Measurements from ENCODE around the gene ESCO1.
"Not testable (repeated sequence)": the region's sequence is repeated elsewhere in the genome, so short reads cannot be mapped to it uniquely, and the experiment has no call there.

Gene ESCO1

GRCh38 chr18:21592361-21592760, 8.1 kb downstream of the ESCO1 start:
- not testable (repeated sequence) for DNase-seq

DNA sequence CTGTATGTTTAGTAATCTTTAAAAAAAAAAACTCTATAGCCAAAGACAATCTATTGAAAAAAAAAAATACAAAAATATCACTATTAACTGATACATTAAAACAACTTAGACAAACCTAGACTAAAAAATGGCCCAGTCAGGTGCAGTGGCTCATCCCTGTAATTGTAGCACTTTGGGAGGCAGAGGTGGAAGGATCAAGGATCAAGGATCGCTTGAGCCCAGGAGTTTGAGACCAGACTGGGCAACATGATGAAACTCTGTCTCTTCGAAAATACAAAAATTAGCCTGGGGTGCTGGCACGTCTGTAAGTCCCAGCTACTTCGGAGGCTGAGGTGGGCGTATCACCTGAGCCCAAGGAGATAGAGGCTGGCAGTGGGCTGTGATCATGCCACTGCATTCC, 16.1 kb downstream of the ESCO1 start:
- DNase-seq, result no peak

DNA sequence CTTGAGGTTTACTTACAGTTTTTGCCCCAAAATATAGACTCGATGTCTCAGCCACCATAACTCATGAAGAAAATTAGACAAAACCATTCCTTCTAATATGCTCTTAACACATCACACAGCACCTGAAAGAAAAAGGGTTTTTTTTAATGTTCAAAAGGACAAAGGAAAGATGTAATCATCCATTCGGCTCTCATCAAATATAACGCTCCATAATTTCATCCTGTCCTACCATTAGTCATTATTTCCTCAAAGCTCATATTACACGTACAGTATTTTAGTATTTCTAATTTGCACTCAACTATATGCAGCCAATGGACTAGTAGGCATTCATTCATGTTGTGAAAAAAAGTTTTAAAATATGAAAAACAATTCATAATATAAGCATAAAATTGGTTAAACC, 24.8 kb downstream of the ESCO1 start:
- DNase-seq, result no peak

- DNase-seq, result no peak
Observed at GRCh38 chr18:21571772-21572171, 28.7 kb downstream of the ESCO1 start.

DNA sequence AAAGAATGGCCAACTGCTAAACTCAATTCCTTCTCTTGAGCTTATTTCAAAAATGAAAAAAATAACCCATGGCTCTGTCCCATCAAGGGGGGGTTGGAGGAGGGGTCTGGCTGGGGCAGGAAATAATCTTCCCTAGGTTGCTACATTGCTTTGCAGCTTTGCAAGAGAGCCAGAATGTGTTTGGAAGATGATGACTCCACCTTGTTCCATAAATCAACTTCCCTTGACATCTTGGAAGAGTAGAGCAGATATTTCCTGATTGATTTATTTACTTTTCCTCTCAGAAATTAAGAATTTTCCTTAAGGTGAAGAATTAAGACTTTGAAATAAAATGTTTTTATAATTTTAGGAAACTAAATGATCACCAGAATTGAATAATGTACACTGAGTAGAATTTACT, 41.3 kb downstream of the ESCO1 start:
- DNase-seq, result no peak

DNA sequence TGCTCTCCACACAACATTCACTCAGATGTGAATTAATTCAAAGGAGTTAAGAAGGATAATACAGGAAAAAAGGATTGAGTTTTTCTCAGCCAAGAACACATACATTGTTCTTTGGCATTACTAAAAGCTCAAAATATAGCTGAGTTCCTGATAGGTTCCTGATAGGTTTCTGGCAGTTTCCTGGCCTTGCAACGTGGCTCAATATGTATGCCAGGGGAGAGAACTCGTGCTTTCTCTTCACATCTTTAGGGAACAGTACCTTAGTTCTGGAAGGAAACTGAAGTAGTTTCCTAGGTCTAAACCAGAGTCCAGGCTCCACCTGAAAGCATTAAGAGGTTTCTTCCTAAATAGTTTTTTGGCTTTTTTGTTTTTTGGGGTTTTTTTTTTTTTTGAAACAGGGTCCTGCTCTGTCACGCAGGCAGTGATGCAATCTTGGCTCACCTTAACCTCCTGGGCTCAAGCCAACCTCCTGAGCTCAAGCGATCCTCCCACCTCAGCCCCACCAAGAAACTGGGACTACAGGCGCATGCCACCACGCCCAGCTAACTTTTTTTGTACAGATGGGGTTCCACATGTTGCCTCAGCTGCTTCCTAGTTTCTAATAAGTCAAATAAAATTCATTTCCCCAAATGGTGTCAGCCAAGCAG, 42.8 kb downstream of the ESCO1 start:
- no peak for DNase-seq

DNA sequence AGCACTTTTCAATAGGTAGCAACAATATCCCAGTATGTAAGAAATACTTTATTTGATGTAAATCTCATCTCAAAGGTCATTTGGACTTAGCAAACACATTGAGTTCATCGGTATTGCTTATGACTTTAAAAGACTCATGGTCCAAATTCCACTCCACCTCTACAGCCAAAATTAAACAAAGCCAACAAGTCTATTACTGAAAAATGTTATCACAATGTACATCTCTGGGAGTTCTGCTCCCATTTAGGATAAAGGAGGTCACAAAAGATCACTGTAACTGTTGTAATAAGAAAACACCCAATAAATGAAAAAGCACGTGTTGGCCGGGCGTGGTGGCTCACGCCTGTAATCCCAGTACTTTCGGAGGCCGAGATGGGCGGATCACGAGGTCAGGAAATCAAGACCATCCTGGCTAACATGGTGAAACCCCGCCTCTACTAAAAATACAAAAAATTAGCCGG, 50.0 kb downstream of the ESCO1 start:
- no peak for DNase-seq

- DNase-seq, result no peak
Observed at GRCh38 chr18:21548647-21549046, 51.9 kb downstream of the ESCO1 start.

- no peak for DNase-seq
Observed at GRCh38 chr18:21546423-21546822, 54.1 kb downstream of the ESCO1 start.

GRCh38 chr18:21538230-21538629, 62.3 kb downstream of the ESCO1 start:
- DNase-seq, result no peak

DNA sequence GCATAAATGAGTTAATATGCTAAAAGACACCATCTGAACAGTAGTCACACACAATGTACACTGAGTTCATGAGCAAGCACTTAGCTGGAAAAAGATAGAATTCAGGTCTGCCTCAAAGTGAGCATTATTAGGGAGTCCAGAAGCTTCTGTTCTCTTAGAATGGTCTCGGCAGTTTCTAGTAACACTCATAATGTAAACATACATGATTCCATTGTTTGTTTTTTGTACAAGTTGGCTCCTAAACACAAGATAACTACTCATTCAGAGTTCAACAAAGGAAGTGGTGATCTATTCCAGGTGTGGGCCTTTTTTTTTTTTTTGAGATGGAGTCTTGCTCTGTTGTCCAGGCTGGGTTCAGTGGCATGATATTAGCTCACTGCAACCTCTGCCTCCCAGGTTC, 66.2 kb downstream of the ESCO1 start:
- no peak for DNase-seq

DNA sequence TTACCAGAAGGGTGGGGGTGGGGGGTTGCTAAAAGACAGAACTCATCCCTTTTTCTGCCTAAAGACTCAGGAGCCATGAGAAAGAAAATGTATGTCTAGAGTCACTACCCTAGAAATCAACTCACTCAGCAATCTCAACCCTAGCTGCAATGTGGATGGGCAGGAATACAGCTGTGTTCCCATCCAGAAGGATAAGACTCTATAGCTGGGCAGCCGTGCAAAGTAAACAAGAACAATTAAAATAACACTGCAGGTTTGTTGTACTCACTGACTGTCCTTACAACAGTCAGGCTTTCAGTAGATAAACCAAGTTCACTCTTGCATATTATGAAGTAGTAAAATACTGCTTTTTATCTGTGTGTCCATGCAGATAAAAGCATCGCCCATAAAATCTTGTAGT, 74.0 kb downstream of the ESCO1 start:
- DNase-seq, result no peak

DNA sequence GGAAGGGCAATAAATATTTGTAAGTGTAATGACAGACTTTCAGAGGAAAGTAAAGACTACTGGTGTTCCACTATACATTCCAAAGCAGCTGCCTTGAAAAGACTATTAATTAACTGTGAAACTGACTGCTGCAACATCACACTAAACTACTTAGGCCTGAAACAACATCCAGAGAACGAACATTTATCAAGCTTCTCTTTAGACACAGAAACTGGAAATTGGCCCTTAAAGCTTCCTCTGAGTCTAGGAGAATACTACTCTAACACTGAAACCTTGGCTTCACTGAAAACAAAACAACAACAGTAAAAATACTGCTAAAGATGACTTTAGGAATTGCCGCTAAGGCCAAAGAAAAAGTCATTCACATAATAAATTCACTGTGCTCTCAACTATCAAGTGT, 74.6 kb downstream of the ESCO1 start:
- DNase-seq, result no peak

DNA sequence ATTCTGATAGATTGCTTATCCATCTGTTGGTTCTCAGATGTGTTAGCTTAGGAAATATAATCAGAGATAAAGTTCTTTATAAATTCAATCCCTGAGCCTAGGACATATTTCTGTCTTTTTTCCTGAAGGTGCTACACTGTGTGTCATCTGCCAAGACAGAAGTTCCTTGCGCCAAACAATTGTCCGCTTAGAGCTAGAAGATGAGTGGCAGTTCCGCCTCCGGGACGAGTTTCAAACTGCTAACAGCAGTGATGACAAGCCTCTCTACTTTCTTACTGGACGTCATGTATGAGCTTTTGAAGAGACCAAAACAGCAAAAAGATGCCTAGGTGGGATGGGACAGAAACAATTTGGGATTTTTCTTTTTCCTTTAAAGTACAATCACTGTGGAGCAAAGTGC, 78.0 kb downstream of the ESCO1 start:
- DNase-seq, result no peak

GRCh38 chr18:21513741-21514140, 86.8 kb downstream of the ESCO1 start:
- no peak for DNase-seq

- DNase-seq, result no peak
Observed at GRCh38 chr18:21513292-21513691, 87.2 kb downstream of the ESCO1 start.

DNA sequence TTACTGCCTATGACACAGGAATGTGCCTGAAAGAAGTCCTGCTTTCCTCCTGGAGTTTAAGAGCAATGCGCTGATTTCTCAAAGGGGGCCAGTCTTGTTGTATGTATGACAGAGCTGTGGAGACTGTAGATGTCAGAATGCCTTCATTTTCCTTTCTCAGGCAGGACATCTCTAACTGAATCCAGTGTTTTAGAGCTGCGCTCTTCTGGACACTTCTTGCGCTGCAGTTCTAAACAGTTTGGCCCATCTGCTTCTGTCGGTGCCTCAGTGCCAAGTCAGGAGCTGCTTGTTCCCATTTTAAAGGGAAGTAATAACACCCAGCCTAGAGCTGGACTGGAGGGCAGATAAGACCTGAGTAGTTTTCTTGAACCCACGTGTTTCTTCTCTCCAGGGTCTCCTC, 91.4 kb downstream of the ESCO1 start:
- DNase-seq, result no peak

GRCh38 chr18:21507913-21508701, 92.4 kb downstream of the ESCO1 start:
- no peak for DNase-seq

DNA sequence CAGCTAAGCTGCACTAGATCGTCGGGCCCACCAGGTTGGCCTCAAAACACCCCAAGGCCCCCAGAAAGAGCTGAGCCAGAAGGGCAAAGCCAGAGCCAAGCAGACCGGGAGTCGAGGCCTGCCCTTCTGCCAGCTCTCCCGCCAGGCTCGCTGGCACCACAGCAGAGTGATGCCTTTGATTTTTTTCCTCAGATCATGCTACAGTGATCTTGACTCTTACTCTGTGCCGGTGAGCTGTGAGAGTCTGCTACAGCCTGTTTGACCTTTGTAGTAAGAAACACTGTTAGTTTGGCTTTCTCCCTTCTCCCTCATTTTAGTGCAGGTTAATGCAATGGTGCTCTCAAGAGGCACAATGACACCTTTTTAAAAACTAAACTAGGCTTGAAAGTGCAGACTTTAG, 97.8 kb downstream of the ESCO1 start:
- DNase-seq, result no peak

- DNase-seq, result no peak
Observed at GRCh38 chr18:21499997-21500396, 100.5 kb downstream of the ESCO1 start.

GRCh38 chr18:21496277-21496835, 104.1 kb downstream of the ESCO1 start:
- DNase-seq, result no peak

- no peak for DNase-seq
Observed at GRCh38 chr18:21490748-21491147, 109.8 kb downstream of the ESCO1 start.

GRCh38 chr18:21489919-21490495, 110.5 kb downstream of the ESCO1 start:
- no peak for DNase-seq

Measured in NCI-H1417 treated with DMSO at 0.1 percent for 48 hours (cell line).